CD1c-positive myeloid dendritic cell (primary cell): Measurements from ENCODE around the gene C1QB.
A peak's percentile ranks its signal among the peaks of the same experiment; 100 is the strongest.
"Not testable (repeated sequence)": the region's sequence is repeated elsewhere in the genome, so short reads cannot be mapped to it uniquely, and the experiment has no call there.

Experiments
- DNase-seq: peaks from one replicate; pipeline ENCODE4 v3.0.0-alpha.2; 2016; ENCODE audit errors: extremely low spot score

Gene C1QB

DNA sequence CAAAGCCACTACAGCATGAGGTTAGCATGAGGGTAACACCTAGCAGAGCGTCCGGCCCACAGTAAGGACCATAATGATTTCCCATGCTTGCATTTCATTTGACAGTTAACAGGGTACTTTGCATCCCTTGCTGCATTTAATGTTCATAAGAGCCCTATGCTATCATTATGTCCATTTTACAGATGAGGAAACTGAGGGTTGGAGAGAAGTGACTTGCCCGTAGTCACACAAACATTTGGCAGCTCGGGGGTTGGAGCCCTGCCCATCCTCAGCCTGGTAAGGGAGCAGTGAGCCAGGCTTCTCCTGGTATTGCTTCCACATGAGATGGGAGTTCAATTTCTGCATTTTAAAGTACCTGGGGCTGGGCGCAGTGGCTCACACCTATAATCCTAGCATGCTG is 41.1 kb downstream of the C1QB start:
- DNase-seq: no peak

DNA sequence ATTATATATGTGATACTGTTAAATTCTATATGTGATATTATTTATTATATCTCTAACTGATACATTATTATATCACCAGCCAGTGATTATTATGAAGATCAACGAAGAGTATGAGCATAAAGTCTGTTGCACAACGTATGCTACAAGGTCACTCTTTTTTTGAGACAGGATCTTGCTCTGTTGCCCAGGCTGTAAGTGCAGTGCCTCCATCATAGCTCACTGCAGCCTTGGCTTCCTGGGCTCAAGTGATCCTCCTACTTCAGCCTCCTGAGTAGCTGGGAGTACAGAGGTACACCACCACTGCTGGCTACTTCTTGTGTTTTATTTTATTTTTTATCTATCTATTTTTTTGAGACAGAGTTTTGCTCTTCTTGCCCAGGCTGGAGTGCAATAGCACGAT is 43.6 kb downstream of the C1QB start:
- no peak for DNase-seq

- no peak for DNase-seq
Measured at GRCh38 chr1:22697980-22698379, 44.9 kb downstream of the C1QB start.

DNA sequence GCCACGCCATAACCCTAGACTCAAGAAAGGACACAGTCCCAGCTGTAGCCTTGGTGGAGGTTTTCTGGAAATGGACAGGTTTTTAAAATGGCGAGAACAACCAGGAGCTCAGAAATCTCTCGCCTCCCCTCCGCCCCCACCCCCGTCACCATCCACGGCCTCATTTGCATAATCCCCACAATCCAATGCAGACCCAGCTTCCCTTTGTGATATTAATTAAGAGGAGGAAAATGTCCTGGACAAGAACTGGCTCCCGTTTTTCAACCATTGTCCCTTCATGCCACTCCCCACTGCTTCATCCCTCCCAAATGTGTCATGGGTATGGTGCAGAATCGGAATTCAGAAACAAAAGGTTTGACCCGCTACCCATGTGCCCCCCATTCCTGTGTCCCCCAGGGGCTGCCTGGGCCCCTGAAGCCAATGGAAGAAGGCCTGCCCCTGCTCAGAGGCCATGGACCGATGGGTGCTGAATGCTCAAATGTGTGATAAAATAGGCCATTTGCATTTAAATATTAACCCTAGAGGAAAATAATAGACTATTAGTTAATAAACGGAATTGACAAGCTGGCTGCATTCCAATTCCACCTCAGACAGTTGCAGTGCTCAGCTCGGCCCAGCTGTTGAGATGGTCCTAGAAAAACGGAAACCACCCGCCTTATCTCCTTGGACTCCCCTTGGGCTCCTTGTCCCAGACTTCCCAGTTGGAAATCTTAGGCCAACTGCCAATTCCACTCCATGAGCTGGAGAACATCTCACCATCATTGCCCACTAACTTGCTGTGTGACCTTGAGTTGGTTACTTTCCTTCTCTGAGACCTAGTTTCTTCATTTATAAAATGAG is 46.9 kb downstream of the C1QB start:
- no peak for DNase-seq

DNA sequence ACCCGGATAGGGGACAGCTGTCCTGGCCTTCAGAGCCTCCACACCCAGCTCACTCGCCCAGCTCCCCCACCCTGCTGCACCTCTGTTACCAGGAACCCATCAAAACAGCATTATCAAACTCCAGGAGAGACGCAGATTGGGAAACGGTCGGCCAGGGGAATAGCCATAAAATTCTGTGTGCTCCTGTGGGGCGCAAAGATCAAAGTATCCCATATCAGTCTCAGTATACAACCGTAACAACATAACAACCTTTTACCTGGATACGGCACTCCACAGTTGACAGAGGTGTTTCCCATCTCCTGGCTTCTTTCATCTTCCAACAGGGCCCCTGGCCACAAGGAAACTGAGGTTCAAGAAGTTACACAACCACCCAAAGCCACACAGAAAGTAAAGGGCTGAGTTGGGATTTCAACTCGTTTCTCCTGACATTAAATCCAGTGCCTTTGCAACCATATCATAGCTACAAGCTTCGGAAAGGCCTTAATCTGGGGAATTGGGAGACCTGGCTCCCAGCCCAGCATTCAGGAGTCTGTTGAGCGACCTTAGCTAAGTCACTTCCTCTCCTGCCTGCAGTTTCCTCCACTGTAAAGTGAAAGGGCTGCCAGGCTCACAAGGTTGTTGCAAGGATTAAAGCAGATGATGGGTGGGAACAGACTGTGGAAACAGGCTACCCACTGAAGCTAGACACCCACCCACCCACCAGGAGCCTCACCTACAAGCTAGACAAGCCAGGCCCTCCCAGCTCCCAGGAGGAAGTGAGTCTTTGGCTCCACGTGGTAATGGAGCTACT is 49.5 kb downstream of the C1QB start:
- peak; percentile 43 for DNase-seq

DNA sequence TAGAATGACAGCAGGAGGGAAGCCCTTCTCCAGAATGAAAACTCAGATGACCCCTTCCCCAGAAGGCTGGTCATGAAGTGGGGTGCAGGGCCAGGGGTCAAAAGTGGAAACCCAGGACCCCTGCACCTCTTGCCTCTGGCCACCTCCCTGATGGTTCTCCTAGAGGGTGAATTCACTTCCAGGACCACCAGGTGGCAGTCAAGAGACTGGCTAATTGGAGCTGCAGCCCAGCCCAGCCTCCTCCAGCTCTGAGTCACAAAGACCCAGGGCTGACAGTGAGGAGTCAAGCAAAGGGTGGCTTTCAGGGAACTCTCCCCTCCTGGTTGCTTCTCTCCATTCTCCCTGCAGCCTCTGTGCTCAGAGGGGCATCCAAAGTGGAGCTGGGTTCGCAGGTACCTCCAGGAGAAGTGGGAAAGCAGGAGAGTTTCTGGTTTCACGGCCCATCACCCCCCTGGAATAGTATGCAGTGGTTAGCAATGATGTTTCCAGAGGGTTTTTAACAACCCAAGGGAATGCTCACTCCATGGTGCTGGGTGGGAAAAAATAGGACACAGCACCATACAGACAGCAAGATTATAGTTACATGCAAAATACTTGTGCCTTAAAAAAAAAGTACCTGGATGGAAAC is 51.5 kb downstream of the C1QB start:
- DNase-seq: peak; percentile 90

- no peak for DNase-seq
Measured at GRCh38 chr1:22705586-22705985, 52.5 kb downstream of the C1QB start.

- DNase-seq: not testable (repeated sequence)
Measured at GRCh38 chr1:22706100-22706499, 53.1 kb downstream of the C1QB start.

GRCh38 chr1:22708777-22709176 is 55.7 kb downstream of the C1QB start:
- no peak for DNase-seq

GRCh38 chr1:22709227-22709626 is 56.2 kb downstream of the C1QB start:
- DNase-seq: no peak

DNA sequence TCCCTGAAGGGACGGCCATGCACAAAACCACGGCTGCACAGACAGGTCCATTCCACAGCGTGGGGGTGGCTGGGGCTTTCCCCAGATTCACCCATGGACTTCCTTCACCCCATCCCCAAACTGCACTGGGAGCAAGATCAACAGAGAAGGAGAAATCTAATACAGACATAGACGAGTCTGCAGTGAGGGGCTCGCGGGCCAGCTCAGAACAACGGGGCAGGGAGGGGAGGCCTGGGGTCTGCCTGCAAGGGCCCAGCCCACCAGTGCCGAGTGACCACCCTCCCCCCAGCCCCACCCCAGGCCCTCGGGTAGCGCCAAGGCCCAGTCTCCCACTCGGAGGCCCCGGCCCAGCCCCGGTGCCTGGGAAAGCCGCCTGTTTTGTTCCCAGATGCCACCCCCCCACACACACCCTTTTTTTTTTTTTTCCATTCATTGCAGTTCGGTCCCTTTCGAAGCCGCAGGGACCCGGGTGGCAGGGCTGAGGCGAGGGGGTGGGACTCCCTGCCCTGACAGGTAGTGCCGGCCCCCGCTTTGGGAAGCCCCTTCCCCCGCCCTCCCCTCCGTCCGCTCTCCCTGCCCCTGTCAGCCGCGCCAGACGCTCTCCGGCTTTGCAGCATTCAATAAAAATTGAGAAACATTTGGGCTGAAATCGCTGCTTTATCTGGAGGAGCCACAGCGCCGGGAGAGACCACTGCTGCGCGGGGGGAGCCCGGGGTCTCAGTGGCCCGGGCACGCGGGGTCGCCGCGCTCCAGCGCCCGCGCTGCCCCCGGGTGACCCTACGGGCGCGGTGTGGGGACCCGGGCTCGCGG is 57.1 kb downstream of the C1QB start:
- DNase-seq: peak; percentile 60

- peak; percentile 55 for DNase-seq
Measured at GRCh38 chr1:22710701-22711049, 57.6 kb downstream of the C1QB start, which contains the start of gene EPHB2. Gene EPHB2, plus strand, starts transcription at chr1:22710839. Its CDS starts 144 bp downstream, at chr1:22710983.

GRCh38 chr1:22711071-22711470 is 58.0 kb downstream of the C1QB start:
- peak; percentile 20 for DNase-seq
